Heart left ventricle (tissue), 13 donors: Measurements from ENCODE around the gene NMRAL1.

Experiments used
- CTCF ChIP-seq, 12 donors: fragments of 200-600 bp; sonication (generic) in 4 of 12; IDR thresholded peaks; one replicate each; pipeline versions ENCODE4 v1.5.0 to v1.8.0; 2018 to 2022; ENCODE audit warnings: antibody characterized with exemption in 12 of 12, mild to moderate bottlenecking in 5 of 12
- POLR2A ChIP-seq, 2 donors: fragments of 450-650 bp; IDR thresholded peaks; one replicate each; pipeline ENCODE4 v1.6.1; 2017; ENCODE audit warnings: antibody characterized with exemption in 2 of 2, mild to moderate bottlenecking in 2 of 2, moderate library complexity in 2 of 2
- donor health status: ischemic (EF 13 %, LVEDD 7.1; RV severe dilation, severe dysfunction).
- donor health status: DM: no; HTN: yes; CAD: no.
- donor health status: DM: no; HTN: no; CAD: no.
- donor health status: ischemic (EF 25% LVEDD 6.9; RV normal size, moderate dysfunction).
- donor health status: ischemic (EF 25% LVEDD 5.7; RV mildly dilated, moderate dysfunction).
- donor health status: ischemic (EF 35%, LVEDD 5.7; RV mildly dilated, moderate dysfunction).
- donor health status: nonischemic (EF 11% LVEDD 7.7; RV severe dilation, severe dysfunction).
- donor health status: DM: yes; HTN: yes; CAD: no.
- donor health status: PGD.
- donor health status: ischemic (EF 29% LVEDD 5.4; RV normal size, mild dysfunction).
- donor health status: nonischemic (EF 23%, LVEDD 6.1; RV moderate dilation, normal function).

- no peak for TF ChIP-seq CTCF (IDR thresholded peaks at IDR 0.05)
- no peak for TF ChIP-seq POLR2A (IDR thresholded peaks at IDR 0.05)
Measured at GRCh38 chr16:4452674-4453073, 21.8 kb downstream of the NMRAL1 start.
